SK-N-SH (cell line): Measurements from ENCODE around the gene FMN1.

Experiments
- CHD2 ChIP-seq: fragments of 150-350 bp; IDR thresholded peaks from 2 replicates; pipeline ENCODE4 v1.6.1; 2018; ENCODE audit warnings: low read length; ENCODE audit not compliant: partially characterized antibody
- EZH2phosphoT487 ChIP-seq: fragments of 200-600 bp; sonication (generic); IDR thresholded peaks from 2 replicates; pipeline ENCODE4 v1.6.1; 2017; ENCODE audit warnings: low read depth, mixed run types, mild to moderate bottlenecking, antibody characterized with exemption, moderate library complexity, borderline replicate concordance
- POLR2AphosphoS5 ChIP-seq: IDR thresholded peaks from 2 replicates; pipeline ENCODE4 v1.6.1; 2012; ENCODE audit warnings: low read depth, low read length
- RAD21 ChIP-seq: IDR thresholded peaks from 2 replicates; pipeline ENCODE4 v1.6.1; 2012; ENCODE audit warnings: mild to moderate bottlenecking, low read length
- RFX5 ChIP-seq: IDR thresholded peaks from 2 replicates; pipeline ENCODE4 v1.6.1; 2012; ENCODE audit warnings: mild to moderate bottlenecking, improper control_type of control experiment, low read length
- SMC3 ChIP-seq: IDR thresholded peaks from 2 replicates; pipeline ENCODE4 v1.6.1; 2012; ENCODE audit warnings: low read depth, low read length, improper control_type of control experiment
- TAF1 ChIP-seq: IDR thresholded peaks from 2 replicates; pipeline ENCODE4 v1.6.1; 2012; ENCODE audit warnings: low read depth, mild to moderate bottlenecking, low read length, moderate library complexity, borderline replicate concordance
- YY1 ChIP-seq: IDR thresholded peaks from 2 replicates; pipeline ENCODE4 v1.4.0; 2012; ENCODE audit warnings: low read depth, mild to moderate bottlenecking
- TF ChIP-seq, protein P1 (sequence below): fragments of 200-600 bp; sonication (generic); IDR thresholded peaks from 2 replicates; pipeline ENCODE4 v1.6.1; 2017; ENCODE audit warnings: antibody characterized with exemption, mild to moderate bottlenecking, moderate library complexity
- TF ChIP-seq, protein P2 (sequence below): IDR thresholded peaks from 2 replicates; pipeline ENCODE4 v1.4.0; 2012; ENCODE audit warnings: low read depth, borderline replicate concordance
- TF ChIP-seq, protein P3 (sequence below): IDR thresholded peaks from 2 replicates; pipeline ENCODE4 v1.6.1; 2012; ENCODE audit warnings: mild to moderate bottlenecking, low read depth, low read length, moderate library complexity
- TF ChIP-seq, protein P4 (sequence below): fragments of 150-350 bp; IDR thresholded peaks from 2 replicates; pipeline ENCODE4 v1.6.1; 2017; ENCODE audit warnings: antibody characterized with exemption, low read length, low read depth, borderline replicate concordance

DNA sequence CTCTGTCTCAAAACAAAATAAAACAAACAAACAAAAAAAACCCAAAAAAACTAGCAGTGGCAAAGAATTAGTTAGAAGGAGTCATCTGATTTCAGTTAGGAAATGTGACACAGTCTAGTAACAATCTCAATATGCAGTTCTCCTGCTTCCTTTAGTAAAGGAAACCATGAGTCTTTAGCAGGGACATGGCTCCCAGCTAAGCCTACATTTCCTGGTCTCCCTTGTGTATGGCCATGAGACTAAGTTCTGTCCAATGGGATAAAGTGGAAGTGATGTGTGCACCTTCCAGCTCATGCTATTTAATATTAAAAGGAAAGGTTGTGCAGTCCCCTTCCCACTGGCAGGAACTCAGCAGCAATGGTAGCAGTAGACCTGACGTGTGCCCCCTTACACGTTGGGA, 402.1 kb downstream of the FMN1 start:
- TF ChIP-seq POLR2AphosphoS5 (no peak), RAD21 (no peak), EZH2phosphoT487 (no peak), CHD2 (no peak), YY1 (no peak), RFX5 (no peak), TAF1 (no peak), SMC3 (no peak)
- TF ChIP-seq, protein P1, sequence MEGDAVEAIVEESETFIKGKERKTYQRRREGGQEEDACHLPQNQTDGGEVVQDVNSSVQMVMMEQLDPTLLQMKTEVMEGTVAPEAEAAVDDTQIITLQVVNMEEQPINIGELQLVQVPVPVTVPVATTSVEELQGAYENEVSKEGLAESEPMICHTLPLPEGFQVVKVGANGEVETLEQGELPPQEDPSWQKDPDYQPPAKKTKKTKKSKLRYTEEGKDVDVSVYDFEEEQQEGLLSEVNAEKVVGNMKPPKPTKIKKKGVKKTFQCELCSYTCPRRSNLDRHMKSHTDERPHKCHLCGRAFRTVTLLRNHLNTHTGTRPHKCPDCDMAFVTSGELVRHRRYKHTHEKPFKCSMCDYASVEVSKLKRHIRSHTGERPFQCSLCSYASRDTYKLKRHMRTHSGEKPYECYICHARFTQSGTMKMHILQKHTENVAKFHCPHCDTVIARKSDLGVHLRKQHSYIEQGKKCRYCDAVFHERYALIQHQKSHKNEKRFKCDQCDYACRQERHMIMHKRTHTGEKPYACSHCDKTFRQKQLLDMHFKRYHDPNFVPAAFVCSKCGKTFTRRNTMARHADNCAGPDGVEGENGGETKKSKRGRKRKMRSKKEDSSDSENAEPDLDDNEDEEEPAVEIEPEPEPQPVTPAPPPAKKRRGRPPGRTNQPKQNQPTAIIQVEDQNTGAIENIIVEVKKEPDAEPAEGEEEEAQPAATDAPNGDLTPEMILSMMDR = no peak
- TF ChIP-seq, protein P2, sequence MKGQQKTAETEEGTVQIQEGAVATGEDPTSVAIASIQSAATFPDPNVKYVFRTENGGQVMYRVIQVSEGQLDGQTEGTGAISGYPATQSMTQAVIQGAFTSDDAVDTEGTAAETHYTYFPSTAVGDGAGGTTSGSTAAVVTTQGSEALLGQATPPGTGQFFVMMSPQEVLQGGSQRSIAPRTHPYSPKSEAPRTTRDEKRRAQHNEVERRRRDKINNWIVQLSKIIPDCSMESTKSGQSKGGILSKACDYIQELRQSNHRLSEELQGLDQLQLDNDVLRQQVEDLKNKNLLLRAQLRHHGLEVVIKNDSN = no peak
- TF ChIP-seq, protein P3, sequence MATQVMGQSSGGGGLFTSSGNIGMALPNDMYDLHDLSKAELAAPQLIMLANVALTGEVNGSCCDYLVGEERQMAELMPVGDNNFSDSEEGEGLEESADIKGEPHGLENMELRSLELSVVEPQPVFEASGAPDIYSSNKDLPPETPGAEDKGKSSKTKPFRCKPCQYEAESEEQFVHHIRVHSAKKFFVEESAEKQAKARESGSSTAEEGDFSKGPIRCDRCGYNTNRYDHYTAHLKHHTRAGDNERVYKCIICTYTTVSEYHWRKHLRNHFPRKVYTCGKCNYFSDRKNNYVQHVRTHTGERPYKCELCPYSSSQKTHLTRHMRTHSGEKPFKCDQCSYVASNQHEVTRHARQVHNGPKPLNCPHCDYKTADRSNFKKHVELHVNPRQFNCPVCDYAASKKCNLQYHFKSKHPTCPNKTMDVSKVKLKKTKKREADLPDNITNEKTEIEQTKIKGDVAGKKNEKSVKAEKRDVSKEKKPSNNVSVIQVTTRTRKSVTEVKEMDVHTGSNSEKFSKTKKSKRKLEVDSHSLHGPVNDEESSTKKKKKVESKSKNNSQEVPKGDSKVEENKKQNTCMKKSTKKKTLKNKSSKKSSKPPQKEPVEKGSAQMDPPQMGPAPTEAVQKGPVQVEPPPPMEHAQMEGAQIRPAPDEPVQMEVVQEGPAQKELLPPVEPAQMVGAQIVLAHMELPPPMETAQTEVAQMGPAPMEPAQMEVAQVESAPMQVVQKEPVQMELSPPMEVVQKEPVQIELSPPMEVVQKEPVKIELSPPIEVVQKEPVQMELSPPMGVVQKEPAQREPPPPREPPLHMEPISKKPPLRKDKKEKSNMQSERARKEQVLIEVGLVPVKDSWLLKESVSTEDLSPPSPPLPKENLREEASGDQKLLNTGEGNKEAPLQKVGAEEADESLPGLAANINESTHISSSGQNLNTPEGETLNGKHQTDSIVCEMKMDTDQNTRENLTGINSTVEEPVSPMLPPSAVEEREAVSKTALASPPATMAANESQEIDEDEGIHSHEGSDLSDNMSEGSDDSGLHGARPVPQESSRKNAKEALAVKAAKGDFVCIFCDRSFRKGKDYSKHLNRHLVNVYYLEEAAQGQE = no peak
- TF ChIP-seq, protein P4, sequence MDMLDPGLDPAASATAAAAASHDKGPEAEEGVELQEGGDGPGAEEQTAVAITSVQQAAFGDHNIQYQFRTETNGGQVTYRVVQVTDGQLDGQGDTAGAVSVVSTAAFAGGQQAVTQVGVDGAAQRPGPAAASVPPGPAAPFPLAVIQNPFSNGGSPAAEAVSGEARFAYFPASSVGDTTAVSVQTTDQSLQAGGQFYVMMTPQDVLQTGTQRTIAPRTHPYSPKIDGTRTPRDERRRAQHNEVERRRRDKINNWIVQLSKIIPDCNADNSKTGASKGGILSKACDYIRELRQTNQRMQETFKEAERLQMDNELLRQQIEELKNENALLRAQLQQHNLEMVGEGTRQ = no peak
